AG04449 (cell line): ENCODE measurements around the gene HMGN5.
A peak's percentile ranks its signal among the peaks of the same experiment; 100 is the strongest.

Source experiments
- CTCF ChIA-PET: fragments of 350-600 bp; formaldehyde crosslinking; extraction: SDS; loops from one replicate; lab custom pipeline; 2021; ENCODE audit warnings: antibody characterized with exemption; lab: Yijun Ruan, JAX
- POLR2A ChIA-PET: fragments of 400-600, 350-600 bp; formaldehyde crosslinking; extraction: SDS; loops from one replicate; lab custom pipeline; 2020; ENCODE audit warnings: antibody characterized with exemption, inconsistent platforms; lab: Yijun Ruan, JAX
- DNase-seq: peaks from one replicate; pipeline ENCODE4 v3.0.0-alpha.2; 2010; ENCODE audit warnings: low read depth, low spot score
- H3K4me3 ChIP-seq: 2 replicates; pipeline ENCODE4 v1.5.1; 2011; ENCODE audit warnings: low read depth, mild to moderate bottlenecking, control low read depth, low read length
- CTCF ChIP-seq: IDR thresholded peaks from one replicate; pipeline ENCODE4 v1.5.1; 2011; ENCODE audit warnings: mild to moderate bottlenecking, moderate library complexity, low read length, control low read depth, inconsistent platforms; ENCODE audit not compliant: insufficient read depth; ENCODE audit errors: missing control alignments

The HMGN5 gene

GRCh38 chrX:81202943-81203342 is 1.2 kb upstream of the HMGN5 start:
- no peak for TF ChIP-seq CTCF
- ChIA-PET CTCF (no interaction called here), POLR2A (no interaction called here)
- no peak for DNase-seq
- peak overlapping the region; percentile 72 for H3K4me3 ChIP-seq

GRCh38 chrX:81202456-81202819 is 725 bp upstream of the HMGN5 start:
- DNase-seq, result no peak
- peak overlapping the region; percentile 72 for H3K4me3 ChIP-seq
- TF ChIP-seq CTCF, result no peak
- CTCF ChIA-PET, result interaction anchor here (0.7 kb wide), 1 partner anchor 9 kb away, joined by 4 read pairs; no protein-coding TSS in a partner anchor
- POLR2A ChIA-PET, result no interaction called here

- H3K4me3 ChIP-seq, result peak overlapping the region; percentile 72
- TF ChIP-seq CTCF, result no peak
- POLR2A ChIA-PET, result no interaction called here
- no peak for DNase-seq
- CTCF ChIA-PET, result interaction anchor here (1.3 to 1.5 kb wide), 2 partner anchors 12 to 176 kb away, joined by 3 to 4 read pairs; no protein-coding TSS in a partner anchor
Observed at GRCh38 chrX:81201071-81201470, 642 bp downstream of the HMGN5 start.

- POLR2A ChIA-PET, result no interaction called here
- CTCF ChIA-PET, result interaction anchor here (0.6 to 2.5 kb wide), 15 partner anchors 9 to 185 kb away, joined by 3 to 8 read pairs (median 3); no protein-coding TSS in a partner anchor
- H3K4me3 ChIP-seq, result no peak overlapping the region
- no peak for DNase-seq
- TF ChIP-seq CTCF, result peak; percentile 41
Observed at GRCh38 chrX:81195712-81196111, 6.0 kb downstream of the HMGN5 start.

- H3K4me3 ChIP-seq, result no peak overlapping the region
- no peak for TF ChIP-seq CTCF
- DNase-seq, result no peak
- POLR2A ChIA-PET, result no interaction called here
- CTCF ChIA-PET, result interaction anchor here (0.9 to 2.5 kb wide), 14 partner anchors 8 to 186 kb away, joined by 3 to 8 read pairs (median 3); no protein-coding TSS in a partner anchor
Observed at GRCh38 chrX:81195259-81195658, 6.5 kb downstream of the HMGN5 start.

GRCh38 chrX:81174286-81174685 is 27.4 kb downstream of the HMGN5 start:
- TF ChIP-seq CTCF, result peak; percentile 5
- CTCF ChIA-PET, result interaction anchor here (0.8 to 1.9 kb wide), 4 partner anchors 9 to 203 kb away, joined by 3 to 17 read pairs (median 3); no protein-coding TSS in a partner anchor
- POLR2A ChIA-PET, result no interaction called here
- no peak for DNase-seq
- H3K4me3 ChIP-seq, result no peak overlapping the region
